ENCODE results near the gene MPPE1.

- TF ChIP-seq SMC3 (conservative IDR thresholded peaks at IDR 0.05; ENCODE audit: poor library complexity) (no peak), CTCF (IDR thresholded peaks at IDR 0.05; ENCODE audit: poor library complexity, severe bottlenecking) (no peak), POLR2AphosphoS5 (IDR thresholded peaks at IDR 0.05) (no peak), REST (IDR thresholded peaks at IDR 0.05; ENCODE audit: borderline replicate concordance) (no peak), TAF1 (IDR thresholded peaks at IDR 0.05; ENCODE audit: low read depth) (no peak), RAD21 (conservative IDR thresholded peaks at IDR 0.05) (no peak), EZH2 (IDR thresholded peaks at IDR 0.05; ENCODE audit: borderline replicate concordance, insufficient read depth, low read length, poor library complexity, severe bottlenecking) (no peak)
These were observed 35.4 kb upstream of the MPPE1 start for GRCh38 chr18:11943551-11943950.
